GM12878 (cell line): Measurements from ENCODE around the gene EPB41L1. TPM values are rescaled to one million over a fixed set of nuclear protein-coding genes. Genes with fewer than 3 reads are reported as not detected.

ENCODE experiments used
- BMI1 ChIP-seq: fragments of 450-650 bp; IDR thresholded peaks from 2 replicates; pipeline ENCODE4 v1.6.1; 2016; ENCODE audit warnings: mild to moderate bottlenecking, moderate library complexity, borderline replicate concordance
- E2F8 ChIP-seq: fragments of 450-650 bp; IDR thresholded peaks from 2 replicates; pipeline ENCODE4 v1.6.1; 2018; ENCODE audit warnings: mild to moderate bottlenecking, low read depth, moderate library complexity; ENCODE audit not compliant: partially characterized antibody
- EP300 ChIP-seq, 2 experiments: fragments of 150-350 bp in 1 of 2; IDR thresholded peaks; 2 replicates each; pipeline ENCODE4 v1.6.1; 2011 to 2012; ENCODE audit warnings: low read depth in 2 of 2, low read length in 2 of 2, borderline replicate concordance in 1 of 2, improper control_type of control experiment in 1 of 2, inconsistent platforms in 1 of 2; ENCODE audit not compliant: control insufficient read depth in 1 of 2
- IRF5 ChIP-seq: fragments of 450-650 bp; IDR thresholded peaks from 2 replicates; pipeline ENCODE4 v1.6.1; 2017; ENCODE audit warnings: borderline replicate concordance
- MYB ChIP-seq: fragments of 150-350 bp; IDR thresholded peaks from 2 replicates; pipeline ENCODE4 v1.6.1; 2014; ENCODE audit warnings: mild to moderate bottlenecking, low read depth, low read length, borderline replicate concordance
- RAD21 ChIP-seq: IDR thresholded peaks from 2 replicates; pipeline ENCODE4 v1.6.1; 2011; ENCODE audit warnings: mild to moderate bottlenecking, low read depth, low read length, moderate library complexity; ENCODE audit not compliant: insufficient read depth
- SREBF2 ChIP-seq: IDR thresholded peaks from 2 replicates; pipeline ENCODE4 v1.6.1; 2012; ENCODE audit warnings: mild to moderate bottlenecking, low read length
- ZNF687 ChIP-seq: fragments of 450-650 bp; IDR thresholded peaks from 2 replicates; pipeline ENCODE4 v1.6.1; 2017; ENCODE audit warnings: mild to moderate bottlenecking, moderate library complexity
- polyA plus RNA-seq, 11 experiments: library from polyadenylated mRNA; depleted of rRNA in 4 of 11; unstranded in 6 of 11; stranded (reverse) in 5 of 11; fragments of >200 nt; fragmentation: Nextera tagmentation in 4 of 11; fragmentation: Illumina TruSeq in 1 of 11; extraction: Ambion mirVana in 4 of 11; extraction: Trizol in 1 of 11; gene quantifications; 1 replicate in 1 of 11; 2 replicates in 10 of 11; pipeline versions ENCODE4 v1.2.1 to v1.2.3, GENCODE V29; 2011 to 2016; ENCODE audit warnings: inconsistent platforms in 2 of 11, missing spikeins in 2 of 11, low read depth in 1 of 11
- total RNA-seq, 4 experiments: library from RNA; depleted of rRNA in 3 of 4; stranded (reverse); fragments of >200 nt in 3 of 4; fragmentation: Illumina TruSeq in 1 of 4; extraction: Trizol in 1 of 4; gene quantifications; 2 replicates each; pipeline versions ENCODE4 v1.2.1 to v1.2.3, GENCODE V29; 2013 to 2021

Gene EPB41L1
- total and polyA plus RNA-seq, 10 of the 15 experiments (the other 5 are each of a cell fraction or from before 2014, with no cell fraction given): 0.08 to 3.2 (median 0.31) TPM

- no peak for TF ChIP-seq E2F8
- no peak for TF ChIP-seq ZNF687
- no peak for TF ChIP-seq BMI1
- TF ChIP-seq IRF5: no peak
- no peak for TF ChIP-seq EP300 (IDR thresholded peaks at IDR 0.05; ENCODE audit: borderline replicate concordance in 1 of 2, control insufficient read depth in 1 of 2, low read depth in 2 of 2, low read length in 2 of 2)
- no peak for TF ChIP-seq RAD21
- TF ChIP-seq SREBF2: no peak
- TF ChIP-seq MYB: no peak
Observed at GRCh38 chr20:36248836-36249235, 94.3 kb downstream of the EPB41L1 start (continued).
